Measurements from ENCODE around the gene MCC. TPM values are rescaled to one million over a fixed set of nuclear protein-coding genes. Genes with fewer than 3 reads are reported as not detected.

The MCC gene
- total and polyA plus RNA-seq, 2 experiments from 2014 or later: 3.4 to 8.8 TPM

DNA sequence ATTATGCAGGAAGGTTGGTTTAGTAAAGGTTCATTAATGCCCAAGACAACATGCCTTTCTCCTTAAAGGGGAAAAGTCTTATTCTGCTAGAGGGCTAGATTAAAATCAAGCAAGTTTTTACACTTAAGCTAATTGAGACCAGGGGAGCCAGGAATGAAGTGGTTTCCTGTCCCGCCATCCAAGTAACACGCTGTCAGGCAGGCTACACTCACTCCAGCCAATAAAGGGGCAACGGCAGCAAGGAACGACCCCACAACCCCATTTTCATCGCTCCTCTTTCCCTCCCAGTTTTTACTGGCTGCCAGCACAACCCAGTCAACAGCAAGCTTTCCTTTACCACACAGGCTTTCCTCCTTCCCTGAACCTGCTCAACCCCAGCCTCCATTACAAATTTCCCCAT is 286.5 kb downstream of the MCC start:
- H3K9ac ChIP-seq: no peak overlapping the region
- no peaks in the 10 kb centered on the region for H4K20me1 ChIP-seq (ENCODE audit: insufficient read depth)
- no peak overlapping the region for H3K4me3 ChIP-seq
- no peak for TF ChIP-seq EZH2 (IDR thresholded peaks at IDR 0.05; ENCODE audit: insufficient read depth, poor library complexity, severe bottlenecking)
- no peak for TF ChIP-seq EZH2phosphoT487 (IDR thresholded peaks at IDR 0.05; ENCODE audit: insufficient read depth, low read depth)
- in situ Hi-C loops (cut with MboI): no loop called here
- H3F3A ChIP-seq (ENCODE audit: insufficient read depth): no peaks in the 10 kb centered on the region
- H3K4me1 ChIP-seq (ENCODE audit: insufficient read depth): peaks cover 24% of the 10 kb centered on the region
- no peaks in the 10 kb centered on the region for H3K9me3 ChIP-seq (ENCODE audit: low read depth)
- H3K27me3 ChIP-seq (replicated peaks; ENCODE audit: insufficient read depth): no peaks in the 10 kb centered on the region
- DNase-seq: no peak
- no peak overlapping the region for H3K4me2 ChIP-seq (ENCODE audit: unreplicated experiment)
- H2AFZ ChIP-seq: no peak overlapping the region
- no peaks in the 10 kb centered on the region for H3K9me2 ChIP-seq (ENCODE audit: insufficient read depth)
- H3K79me2 ChIP-seq (ENCODE audit: insufficient read depth): no peaks in the 10 kb centered on the region
- no peaks in the 10 kb centered on the region for H3K36me3 ChIP-seq (ENCODE audit: low read depth)
- 31 to 36% methylated on average over 5 of the region's 5 CpGs for WGBS, 2 experiments (ENCODE audit: low coverage in 1 of 2, low lambda C conversion rate in 2 of 2, missing lambda C conversion rate in 2 of 2)
- no peak overlapping the region for H3K27ac ChIP-seq

- no peaks in the 10 kb centered on the region for H3K79me2 ChIP-seq (ENCODE audit: insufficient read depth)
- no peaks in the 10 kb centered on the region for H3K36me3 ChIP-seq (ENCODE audit: low read depth)
- no peak for TF ChIP-seq EZH2phosphoT487 (IDR thresholded peaks at IDR 0.05; ENCODE audit: insufficient read depth, low read depth)
- TF ChIP-seq EZH2 (IDR thresholded peaks at IDR 0.05; ENCODE audit: insufficient read depth, poor library complexity, severe bottlenecking): no peak
- H2AFZ ChIP-seq: no peak overlapping the region
- H3K4me1 ChIP-seq (ENCODE audit: insufficient read depth): peaks cover 17% of the 10 kb centered on the region
- in situ Hi-C loops (cut with MboI): no loop called here
- H4K20me1 ChIP-seq (ENCODE audit: insufficient read depth): no peaks in the 10 kb centered on the region
- no peaks in the 10 kb centered on the region for H3F3A ChIP-seq (ENCODE audit: insufficient read depth)
- H3K4me3 ChIP-seq: no peak overlapping the region
- no peak overlapping the region for H3K9ac ChIP-seq
- no peaks in the 10 kb centered on the region for H3K9me3 ChIP-seq (ENCODE audit: low read depth)
- H3K27me3 ChIP-seq (replicated peaks; ENCODE audit: insufficient read depth): no peaks in the 10 kb centered on the region
- 76 to 78% methylated on average over 5 of the region's 5 CpGs for WGBS, 2 experiments (ENCODE audit: low coverage in 1 of 2, low lambda C conversion rate in 2 of 2, missing lambda C conversion rate in 2 of 2)
- H3K27ac ChIP-seq: no peak overlapping the region
- peak; percentile 69 for DNase-seq
- no peak overlapping the region for H3K4me2 ChIP-seq (ENCODE audit: unreplicated experiment)
- no peaks in the 10 kb centered on the region for H3K9me2 ChIP-seq (ENCODE audit: insufficient read depth)
Measured at GRCh38 chr5:113199122-113199905, 288.9 kb downstream of the MCC start.

DNA sequence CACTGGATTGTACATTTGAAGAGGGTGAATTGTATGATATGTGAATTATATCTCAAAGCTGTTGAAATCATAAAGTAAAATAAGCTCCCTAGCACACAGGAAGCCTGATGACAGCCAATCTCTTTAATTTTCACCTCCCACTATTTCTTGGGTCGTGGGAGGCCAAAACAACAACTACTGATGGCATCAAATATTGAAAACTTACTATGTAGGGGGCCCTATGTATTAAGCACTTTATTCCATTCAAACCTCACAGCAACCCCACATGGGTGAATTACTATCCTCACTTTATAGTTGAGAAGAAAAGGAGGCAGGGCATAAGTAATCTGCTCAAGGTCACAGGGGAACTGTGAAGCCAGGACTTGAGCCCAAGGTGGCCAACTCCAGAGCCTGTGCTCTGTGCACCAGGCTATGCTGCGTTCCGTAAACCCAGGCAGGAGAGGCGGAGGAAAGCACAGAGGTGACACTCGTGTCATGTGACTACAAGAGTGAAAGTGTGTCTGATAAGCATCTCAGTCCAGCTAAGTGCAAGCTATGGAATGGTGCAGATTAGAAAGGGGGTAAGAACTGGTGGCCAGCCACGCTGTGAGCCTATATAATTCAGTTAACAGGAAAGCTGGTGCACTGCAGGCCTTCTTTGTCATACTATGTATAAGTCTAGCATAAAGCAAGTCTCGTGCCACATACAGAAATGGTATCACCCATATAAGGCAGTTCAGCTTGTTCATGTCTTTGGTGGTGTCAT is 290.6 kb downstream of the MCC start:
- in situ Hi-C loops (cut with MboI): no loop called here
- 87 to 91% methylated on average over 7 of the region's 7 CpGs for WGBS, 2 experiments (ENCODE audit: low coverage in 1 of 2, low lambda C conversion rate in 2 of 2, missing lambda C conversion rate in 2 of 2)
- DNase-seq: no peak
- Histone ChIP-seq H3F3A (ENCODE audit: insufficient read depth) (no peaks in the 10 kb centered on the region), H4K20me1 (ENCODE audit: insufficient read depth) (no peaks in the 10 kb centered on the region), H3K4me3 (no peak overlapping the region), H3K36me3 (ENCODE audit: low read depth) (no peaks in the 10 kb centered on the region), H3K27me3 (replicated peaks; ENCODE audit: insufficient read depth) (no peaks in the 10 kb centered on the region), H3K4me2 (ENCODE audit: unreplicated experiment) (no peak overlapping the region), H3K4me1 (ENCODE audit: insufficient read depth) (peaks cover 8% of the 10 kb centered on the region), H3K9me3 (ENCODE audit: low read depth) (no peaks in the 10 kb centered on the region), H3K9me2 (ENCODE audit: insufficient read depth) (no peaks in the 10 kb centered on the region), H3K27ac (no peak overlapping the region), H3K9ac (no peak overlapping the region), H2AFZ (no peak overlapping the region), H3K79me2 (ENCODE audit: insufficient read depth) (no peaks in the 10 kb centered on the region)
- no peak for TF ChIP-seq EZH2 (IDR thresholded peaks at IDR 0.05; ENCODE audit: insufficient read depth, poor library complexity, severe bottlenecking)
- TF ChIP-seq EZH2phosphoT487 (IDR thresholded peaks at IDR 0.05; ENCODE audit: insufficient read depth, low read depth): no peak

GRCh38 chr5:113195771-113196170 is 292.5 kb downstream of the MCC start:
- in situ Hi-C loops (cut with MboI): no loop called here
- Histone ChIP-seq H3K36me3 (ENCODE audit: low read depth) (no peaks in the 10 kb centered on the region), H3K4me1 (ENCODE audit: insufficient read depth) (peaks cover 5% of the 10 kb centered on the region), H4K20me1 (ENCODE audit: insufficient read depth) (no peaks in the 10 kb centered on the region), H3K79me2 (ENCODE audit: insufficient read depth) (no peaks in the 10 kb centered on the region), H3K9me3 (ENCODE audit: low read depth) (no peaks in the 10 kb centered on the region), H3K9me2 (ENCODE audit: insufficient read depth) (no peaks in the 10 kb centered on the region), H3K4me2 (ENCODE audit: unreplicated experiment) (no peak overlapping the region), H2AFZ (no peak overlapping the region), H3K4me3 (no peak overlapping the region), H3K27ac (no peak overlapping the region), H3K9ac (no peak overlapping the region), H3K27me3 (replicated peaks; ENCODE audit: insufficient read depth) (no peaks in the 10 kb centered on the region), H3F3A (ENCODE audit: insufficient read depth) (no peaks in the 10 kb centered on the region)
- WGBS, 2 experiments (ENCODE audit: low coverage in 1 of 2, low lambda C conversion rate in 2 of 2, missing lambda C conversion rate in 2 of 2): 96% methylated on average over 4 of the region's 4 CpGs
- no peak for TF ChIP-seq EZH2 (IDR thresholded peaks at IDR 0.05; ENCODE audit: insufficient read depth, poor library complexity, severe bottlenecking)
- TF ChIP-seq EZH2phosphoT487 (IDR thresholded peaks at IDR 0.05; ENCODE audit: insufficient read depth, low read depth): no peak
- no peak for DNase-seq
